ENCODE data around the gene JUN. TPM values are rescaled to one million over a fixed set of nuclear protein-coding genes. Genes with fewer than 3 reads are reported as not detected.

Gene JUN
- 109 TPM for total RNA-seq
- polyA plus RNA-seq (ENCODE audit: insufficient read depth, low read depth, low replicate concordance): 41.8 TPM
- long read RNA-seq, donor 1, transcript JUN-201 (1 exons, 3,540 nt): major isoform, 234 of 234 reads
- long read RNA-seq, donor 1, partial matches to known transcripts: 0 of 234 reads
- long read RNA-seq, donor 1, other reads (novel, unspliced or antisense): 0 of 234 reads
- long read RNA-seq, donor 2, transcript JUN-201 (1 exons, 3,540 nt): major isoform, 208 of 208 reads
- long read RNA-seq, donor 2, partial matches to known transcripts: 0 of 208 reads
- long read RNA-seq, donor 2, other reads (novel, unspliced or antisense): 0 of 208 reads
- long read RNA-seq, donor 3, transcript JUN-201 (1 exons, 3,540 nt): major isoform, 378 of 378 reads
- long read RNA-seq, donor 3, partial matches to known transcripts: 0 of 378 reads
- long read RNA-seq, donor 3, other reads (novel, unspliced or antisense): 0 of 378 reads
- long read RNA-seq, donor 4, transcript JUN-201 (1 exons, 3,540 nt): major isoform, 180 of 180 reads
- long read RNA-seq, donor 4, partial matches to known transcripts: 0 of 180 reads
- long read RNA-seq, donor 4, other reads (novel, unspliced or antisense): 0 of 180 reads
- long read RNA-seq, donor 5, transcript JUN-201 (1 exons, 3,540 nt): major isoform, 12 of 12 reads
- long read RNA-seq, donor 5, partial matches to known transcripts: 0 of 12 reads
- long read RNA-seq, donor 5, other reads (novel, unspliced or antisense): 0 of 12 reads
- long read RNA-seq, donor 6, transcript JUN-201 (1 exons, 3,540 nt): major isoform, 73 of 73 reads
- long read RNA-seq, donor 6, partial matches to known transcripts: 0 of 73 reads
- long read RNA-seq, donor 6, other reads (novel, unspliced or antisense): 0 of 73 reads
- long read RNA-seq, donor 7, transcript JUN-201 (1 exons, 3,540 nt): major isoform, 138 of 139 reads
- long read RNA-seq, donor 7, partial matches to known transcripts: 0 of 139 reads
- long read RNA-seq, donor 7, other reads (novel, unspliced or antisense): 1 of 139 reads
- long read RNA-seq, donor 8, transcript JUN-201 (1 exons, 3,540 nt): major isoform, 268 of 268 reads
- long read RNA-seq, donor 8, partial matches to known transcripts: 0 of 268 reads
- long read RNA-seq, donor 8, other reads (novel, unspliced or antisense): 0 of 268 reads
- long read RNA-seq, donor 9, transcript JUN-201 (1 exons, 3,540 nt): major isoform, 142 of 142 reads
- long read RNA-seq, donor 9, partial matches to known transcripts: 0 of 142 reads
- long read RNA-seq, donor 9, other reads (novel, unspliced or antisense): 0 of 142 reads
- long read RNA-seq, donor 10, transcript JUN-201 (1 exons, 3,540 nt): major isoform, 308 of 308 reads
- long read RNA-seq, donor 10, partial matches to known transcripts: 0 of 308 reads
- long read RNA-seq, donor 10, other reads (novel, unspliced or antisense): 0 of 308 reads

DNA sequence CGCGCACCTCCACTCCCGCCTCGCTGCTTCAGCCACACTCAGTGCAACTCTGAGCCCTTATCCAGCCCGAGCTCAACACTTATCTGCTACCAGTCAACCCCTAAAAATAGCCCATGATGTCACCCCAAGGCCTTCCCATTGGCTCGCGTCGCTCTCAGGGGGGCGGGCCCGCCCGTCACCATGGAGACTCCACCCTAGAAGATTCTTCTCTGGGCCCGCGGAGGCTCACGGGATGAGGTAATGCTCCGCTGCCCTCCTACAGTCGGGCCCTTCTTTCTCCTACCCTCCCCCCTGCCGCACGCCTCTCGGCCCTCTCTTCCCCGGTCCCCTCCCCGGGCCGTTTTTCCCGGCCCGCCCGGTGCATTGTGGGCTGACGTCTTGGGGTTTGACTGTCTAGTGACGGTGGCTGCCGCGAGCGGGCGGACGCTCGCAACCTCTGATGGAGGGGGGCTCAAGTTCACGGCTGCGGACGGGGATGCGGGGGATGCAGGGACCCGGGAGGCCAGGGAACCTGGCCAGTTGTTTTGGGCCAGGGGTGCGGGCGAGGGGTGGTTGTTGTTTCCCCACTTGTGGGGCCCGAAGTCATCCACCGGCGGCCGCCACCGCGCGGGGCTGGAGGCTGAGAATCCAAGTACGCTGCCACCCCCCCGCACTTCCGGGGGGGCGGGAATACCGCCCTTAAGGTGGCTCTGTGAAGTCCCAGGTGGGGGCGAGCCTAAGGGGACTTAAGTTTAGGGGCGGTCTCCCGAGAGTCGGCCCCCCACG is at the start of gene JUN:
Gene JUN (minus strand): TSS at position 55 of the 765 bp plus-strand sequence. CDS start 977 bp downstream, outside the sequence.
- intact Hi-C loops (cut with DNase I): no loop called here
- Histone ChIP-seq H3K27me3 (ENCODE audit: control insufficient read depth, insufficient read depth, low read length) (no peaks in the 10 kb centered on the region), H3K9ac (ENCODE audit: low read length in 3 of 3) (peak within 1 kb of the TSS; percentile 96 to 99 (median 97)), H3K36me3 (ENCODE audit: control insufficient read depth in 2 of 3, insufficient read depth in 3 of 3, low read length in 3 of 3) (peaks cover 0 to 5% (median 0%) of the 10 kb centered on the region in 3 donors), H3K4me1 (ENCODE audit: control insufficient read depth in 2 of 3, insufficient read depth in 2 of 3, low read depth in 1 of 3, low read length in 3 of 3) (peaks cover 0 to 7% (median 7%) of the 10 kb centered on the region in 3 donors), H3K9me3 (ENCODE audit: control insufficient read depth in 2 of 3, insufficient read depth in 1 of 3, low read length in 3 of 3) (no peaks in the 10 kb centered on the region), H3K27ac (ENCODE audit: low read depth in 2 of 2, low read length in 2 of 2) (peak within 1 kb of the TSS; percentile 97 to 99), H3K4me3 (ENCODE audit: low read length in 3 of 3) (peak within 1 kb of the TSS; percentile 90 to 95 (median 93))
- DNase-seq (peak; percentile 100), FAIRE-seq (peak; percentile 96)
- TF ChIP-seq, protein P1, sequence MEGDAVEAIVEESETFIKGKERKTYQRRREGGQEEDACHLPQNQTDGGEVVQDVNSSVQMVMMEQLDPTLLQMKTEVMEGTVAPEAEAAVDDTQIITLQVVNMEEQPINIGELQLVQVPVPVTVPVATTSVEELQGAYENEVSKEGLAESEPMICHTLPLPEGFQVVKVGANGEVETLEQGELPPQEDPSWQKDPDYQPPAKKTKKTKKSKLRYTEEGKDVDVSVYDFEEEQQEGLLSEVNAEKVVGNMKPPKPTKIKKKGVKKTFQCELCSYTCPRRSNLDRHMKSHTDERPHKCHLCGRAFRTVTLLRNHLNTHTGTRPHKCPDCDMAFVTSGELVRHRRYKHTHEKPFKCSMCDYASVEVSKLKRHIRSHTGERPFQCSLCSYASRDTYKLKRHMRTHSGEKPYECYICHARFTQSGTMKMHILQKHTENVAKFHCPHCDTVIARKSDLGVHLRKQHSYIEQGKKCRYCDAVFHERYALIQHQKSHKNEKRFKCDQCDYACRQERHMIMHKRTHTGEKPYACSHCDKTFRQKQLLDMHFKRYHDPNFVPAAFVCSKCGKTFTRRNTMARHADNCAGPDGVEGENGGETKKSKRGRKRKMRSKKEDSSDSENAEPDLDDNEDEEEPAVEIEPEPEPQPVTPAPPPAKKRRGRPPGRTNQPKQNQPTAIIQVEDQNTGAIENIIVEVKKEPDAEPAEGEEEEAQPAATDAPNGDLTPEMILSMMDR (IDR thresholded peaks at IDR 0.05; ENCODE audit: borderline replicate concordance, extremely low read depth, insufficient read depth): peak; percentile 9

DNA sequence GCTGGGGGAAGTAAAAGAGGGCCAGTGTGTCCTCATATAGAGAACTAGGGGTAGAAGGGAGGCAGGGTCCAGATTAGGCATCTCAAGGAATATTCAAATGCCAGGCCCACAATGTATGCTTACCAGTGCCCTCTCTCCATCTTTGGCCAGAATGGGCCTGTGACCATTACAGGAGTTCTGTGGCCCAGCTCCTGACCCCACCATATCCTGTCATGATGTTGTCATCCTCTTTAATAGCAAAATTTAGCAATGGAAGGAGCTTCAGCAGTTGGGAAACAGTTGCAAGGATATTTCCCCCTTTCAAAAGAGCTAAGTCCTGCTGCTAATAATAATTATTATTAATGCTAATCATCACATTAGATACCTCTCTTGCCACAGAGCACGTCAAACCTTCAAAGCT is 49.3 kb upstream of the JUN start:
- Histone ChIP-seq H3K4me3 (ENCODE audit: low read length in 3 of 3) (no peak overlapping the region), H3K9ac (ENCODE audit: low read length in 3 of 3) (no peak overlapping the region), H3K9me3 (ENCODE audit: control insufficient read depth in 2 of 3, insufficient read depth in 1 of 3, low read length in 3 of 3) (no peaks in the 10 kb centered on the region), H3K27ac (ENCODE audit: low read depth in 2 of 2, low read length in 2 of 2) (no peak overlapping the region), H3K36me3 (ENCODE audit: control insufficient read depth in 2 of 3, insufficient read depth in 3 of 3, low read length in 3 of 3) (no peaks in the 10 kb centered on the region), H3K27me3 (ENCODE audit: control insufficient read depth, insufficient read depth, low read length) (no peaks in the 10 kb centered on the region), H3K4me1 (ENCODE audit: control insufficient read depth in 2 of 3, insufficient read depth in 2 of 3, low read depth in 1 of 3, low read length in 3 of 3) (no peaks in the 10 kb centered on the region)
- TF ChIP-seq, protein P1 (IDR thresholded peaks at IDR 0.05; ENCODE audit: borderline replicate concordance, extremely low read depth, insufficient read depth): no peak
- DNase-seq (no peak), FAIRE-seq (no peak)
- intact Hi-C loops (cut with DNase I): no loop called here

DNA sequence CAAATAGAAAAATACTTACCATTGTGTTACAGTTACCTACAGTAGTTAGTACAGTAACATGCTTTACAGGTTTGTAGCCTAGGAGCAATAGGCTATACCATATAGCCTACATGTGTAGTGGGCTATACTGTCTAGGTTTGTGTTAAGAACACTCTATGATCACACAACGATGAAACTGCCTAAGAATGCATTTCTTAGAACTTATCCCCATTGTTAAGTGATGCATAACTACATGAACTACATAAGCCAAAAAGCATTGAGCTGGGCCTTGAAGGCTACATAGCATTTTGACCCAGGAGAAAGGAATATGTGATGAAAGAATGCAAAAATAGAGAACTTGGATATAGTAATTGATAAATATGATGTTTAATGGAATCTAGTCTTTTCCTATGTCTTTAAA is 46.4 kb upstream of the JUN start:
- no peaks in the 10 kb centered on the region for H3K36me3 ChIP-seq (ENCODE audit: control insufficient read depth in 2 of 3, insufficient read depth in 3 of 3, low read length in 3 of 3)
- no peaks in the 10 kb centered on the region for H3K27me3 ChIP-seq (ENCODE audit: control insufficient read depth, insufficient read depth, low read length)
- H3K27ac ChIP-seq (ENCODE audit: low read depth in 2 of 2, low read length in 2 of 2): no peak overlapping the region
- FAIRE-seq (no peak), DNase-seq (no peak)
- intact Hi-C loops (cut with DNase I): no loop called here
- no peak overlapping the region for H3K9ac ChIP-seq (ENCODE audit: low read length in 3 of 3)
- H3K4me1 ChIP-seq (ENCODE audit: control insufficient read depth in 2 of 3, insufficient read depth in 2 of 3, low read depth in 1 of 3, low read length in 3 of 3): no peaks in the 10 kb centered on the region
- H3K4me3 ChIP-seq (ENCODE audit: low read length in 3 of 3): no peak overlapping the region
- peaks cover 0 to 14% (median 2%) of the 10 kb centered on the region in 3 donors for H3K9me3 ChIP-seq (ENCODE audit: control insufficient read depth in 2 of 3, insufficient read depth in 1 of 3, low read length in 3 of 3)
- TF ChIP-seq, protein P1 (IDR thresholded peaks at IDR 0.05; ENCODE audit: borderline replicate concordance, extremely low read depth, insufficient read depth): no peak

Data from kidney (tissue), 22 donors.